Middle frontal gyrus (tissue), 1 donor: ENCODE results near the gene IL24.

Experiments used
- DNase-seq: peaks from one replicate; pipeline ENCODE4 v3.0.0-alpha.2; 2015; ENCODE audit warnings: low spot score; ENCODE audit errors: extremely low spot score

Gene IL24

GRCh38 chr1:206951318-206952100 is 54.3 kb downstream of the IL24 start:
- DNase-seq = no peak

GRCh38 chr1:206952171-206952570 is 54.9 kb downstream of the IL24 start:
- DNase-seq = no peak

GRCh38 chr1:206953126-206953525 is 55.9 kb downstream of the IL24 start:
- DNase-seq = no peak

- no peak for DNase-seq
These were observed 56.4 kb downstream of the IL24 start for GRCh38 chr1:206953626-206954025.
